OCI-LY3 (cell line): ENCODE data around the gene SNURF.

ENCODE experiments used
- H2AFZ ChIP-seq: fragments of 200-600, 300-600 bp; shearing (Covaris generic); 2 replicates; pipeline ENCODE4 v1.6.0; 2014; ENCODE audit warnings: antibody characterized with exemption, low read depth, low read length
- H3K27ac ChIP-seq: fragments of 200-600, 300-600 bp; sonication (generic); 2 replicates; pipeline ENCODE4 v1.5.1; 2014; ENCODE audit warnings: mild to moderate bottlenecking, low read length, moderate library complexity, mixed read lengths
- H3K27me3 ChIP-seq: fragments of 200-600, 300-600 bp; sonication (generic); 2 replicates; pipeline ENCODE4 v1.6.1; 2014; ENCODE audit warnings: low read depth, low read length, mixed read lengths
- H3K36me3 ChIP-seq: fragments of 200-600, 300-600 bp; sonication (generic); replicated peaks from 2 replicates; pipeline ENCODE3; 2014; ENCODE audit warnings: low read depth, low read length, mixed read lengths
- H3K4me1 ChIP-seq: fragments of 300-600, 200-600 bp; sonication (generic); 2 replicates; pipeline ENCODE4 v1.6.1; 2014; ENCODE audit warnings: low read length, mixed read lengths
- H3K4me2 ChIP-seq: fragments of 200-600, 300-600 bp; sonication (generic); 2 replicates; pipeline ENCODE4 v1.6.1; 2014; ENCODE audit warnings: low read length, mixed read lengths
- H3K4me3 ChIP-seq: fragments of 300-600, 200-600 bp; sonication (generic); 2 replicates; pipeline ENCODE4 v1.5.1; 2014; ENCODE audit warnings: antibody characterized with exemption, mild to moderate bottlenecking, low read length, moderate library complexity
- H3K79me2 ChIP-seq: fragments of 300-600, 200-600 bp; shearing (Covaris generic); 2 replicates; pipeline ENCODE4 v1.6.1; 2014; ENCODE audit warnings: mild to moderate bottlenecking, low read length, mixed read lengths
- H3K9ac ChIP-seq: fragments of 300-600, 200-600 bp; shearing (Covaris generic); 2 replicates; pipeline ENCODE4 v1.6.0; 2014; ENCODE audit warnings: mild to moderate bottlenecking, low read length, moderate library complexity
- H3K9me3 ChIP-seq: fragments of 200-600, 300-600 bp; shearing (Covaris generic); 2 replicates; pipeline ENCODE4 v1.6.1; 2014; ENCODE audit warnings: low read length, mixed read lengths; ENCODE audit not compliant: insufficient read depth
- H4K20me1 ChIP-seq: fragments of 200-600, 300-600 bp; sonication (generic); 2 replicates; pipeline ENCODE4 v1.6.1; 2016; ENCODE audit warnings: low read length, mixed read lengths; ENCODE audit not compliant: insufficient read depth
- CTCF ChIP-seq: fragments of 200-600, 300-600 bp; sonication (generic); IDR thresholded peaks from 2 replicates; pipeline ENCODE4 v1.5.1; 2014; ENCODE audit warnings: antibody characterized with exemption, low read length, low read depth
- EZH2phosphoT487 ChIP-seq: fragments of 200-600 bp; shearing (Covaris generic); IDR thresholded peaks from 2 replicates; pipeline ENCODE4 v1.6.1; 2018; ENCODE audit warnings: antibody characterized with exemption, mixed run types, low read depth

The SNURF gene

GRCh38 chr15:24940236-24940635, 14.6 kb upstream of the SNURF start:
- no peaks in the 10 kb centered on the region for H3K9me3 ChIP-seq
- no peak overlapping the region for H3K4me3 ChIP-seq
- H3K9ac ChIP-seq: no peak overlapping the region
- no peaks in the 10 kb centered on the region for H4K20me1 ChIP-seq
- no peaks in the 10 kb centered on the region for H3K36me3 ChIP-seq
- H3K27ac ChIP-seq: no peak overlapping the region
- no peak overlapping the region for H3K4me2 ChIP-seq
- H3K4me1 ChIP-seq: no peaks in the 10 kb centered on the region
- H2AFZ ChIP-seq: no peak overlapping the region
- no peaks in the 10 kb centered on the region for H3K27me3 ChIP-seq
- H3K79me2 ChIP-seq: no peaks in the 10 kb centered on the region
- TF ChIP-seq EZH2phosphoT487 (no peak), CTCF (no peak)

- H3K27me3 ChIP-seq: no peaks in the 10 kb centered on the region
- H2AFZ ChIP-seq: no peak overlapping the region
- H3K27ac ChIP-seq: no peak overlapping the region
- H3K9me3 ChIP-seq: no peaks in the 10 kb centered on the region
- no peaks in the 10 kb centered on the region for H3K79me2 ChIP-seq
- no peak overlapping the region for H3K9ac ChIP-seq
- no peak overlapping the region for H3K4me3 ChIP-seq
- no peaks in the 10 kb centered on the region for H3K4me1 ChIP-seq
- no peaks in the 10 kb centered on the region for H4K20me1 ChIP-seq
- TF ChIP-seq EZH2phosphoT487 (no peak), CTCF (no peak)
- no peak overlapping the region for H3K4me2 ChIP-seq
- no peaks in the 10 kb centered on the region for H3K36me3 ChIP-seq
Measured at GRCh38 chr15:24943361-24943760, 11.4 kb upstream of the SNURF start.

GRCh38 chr15:24944954-24945353, 9.8 kb upstream of the SNURF start:
- no peaks in the 10 kb centered on the region for H3K9me3 ChIP-seq
- H3K4me1 ChIP-seq: no peaks in the 10 kb centered on the region
- H3K4me3 ChIP-seq: no peak overlapping the region
- no peak overlapping the region for H3K4me2 ChIP-seq
- no peak overlapping the region for H3K27ac ChIP-seq
- no peak overlapping the region for H2AFZ ChIP-seq
- no peak overlapping the region for H3K9ac ChIP-seq
- H3K27me3 ChIP-seq: no peaks in the 10 kb centered on the region
- TF ChIP-seq EZH2phosphoT487 (no peak), CTCF (no peak)
- no peaks in the 10 kb centered on the region for H3K36me3 ChIP-seq
- no peaks in the 10 kb centered on the region for H4K20me1 ChIP-seq
- H3K79me2 ChIP-seq: no peaks in the 10 kb centered on the region

GRCh38 chr15:24945711-24946110, 9.1 kb upstream of the SNURF start:
- no peaks in the 10 kb centered on the region for H3K36me3 ChIP-seq
- H3K27ac ChIP-seq: no peak overlapping the region

More at GRCh38 chr15:24945711-24946110, 9.1 kb upstream of the SNURF start:
- Histone ChIP-seq H3K4me3 (no peak overlapping the region), H2AFZ (no peak overlapping the region), H4K20me1 (no peaks in the 10 kb centered on the region), H3K27me3 (no peaks in the 10 kb centered on the region), H3K4me2 (no peak overlapping the region), H3K9me3 (no peaks in the 10 kb centered on the region), H3K9ac (no peak overlapping the region), H3K4me1 (no peaks in the 10 kb centered on the region), H3K79me2 (no peaks in the 10 kb centered on the region)
- TF ChIP-seq CTCF (no peak), EZH2phosphoT487 (no peak)
